Activated T-helper 9 cell treated with anti-CD3 and anti-CD28 coated beads, Interleukin-2, amount 50 U/mL, for 16 hours (primary cell): ENCODE data around the gene ECE1.
"Not testable (repeated sequence)": the region's sequence is repeated elsewhere in the genome, so short reads cannot be mapped to it uniquely, and the experiment has no call there.

Source experiments
- DNase-seq: peaks from one replicate; pipeline ENCODE4 v3.0.0-alpha.2; 2020; ENCODE audit warnings: low read depth

ECE1 gene

DNA sequence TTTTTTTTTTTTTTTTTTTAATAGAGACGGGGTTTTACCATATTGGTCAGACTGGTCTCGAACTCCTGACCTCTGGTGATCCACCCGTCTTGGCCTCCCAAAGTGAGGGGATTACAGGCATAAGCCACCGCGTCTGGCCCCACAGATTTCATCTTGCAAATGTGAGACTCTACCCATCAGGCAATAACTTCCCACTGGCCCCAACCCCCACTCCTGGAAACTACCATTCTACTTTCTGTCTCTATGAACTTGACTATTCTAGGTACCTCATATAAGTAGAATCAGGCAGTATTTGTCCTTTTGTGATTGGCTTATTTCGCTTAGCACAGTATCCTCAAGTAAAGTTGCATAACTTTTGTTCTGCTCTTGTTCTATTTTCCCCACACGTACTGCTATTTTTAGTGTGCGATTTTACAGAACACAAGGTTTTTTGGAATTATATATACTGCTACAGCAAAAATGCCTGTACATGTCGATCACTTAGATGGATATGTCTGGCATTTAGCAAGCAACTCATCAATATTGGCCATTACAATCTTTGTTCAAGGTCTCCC is 40.2 kb downstream of the ECE1 start:
- no peak for DNase-seq

DNA sequence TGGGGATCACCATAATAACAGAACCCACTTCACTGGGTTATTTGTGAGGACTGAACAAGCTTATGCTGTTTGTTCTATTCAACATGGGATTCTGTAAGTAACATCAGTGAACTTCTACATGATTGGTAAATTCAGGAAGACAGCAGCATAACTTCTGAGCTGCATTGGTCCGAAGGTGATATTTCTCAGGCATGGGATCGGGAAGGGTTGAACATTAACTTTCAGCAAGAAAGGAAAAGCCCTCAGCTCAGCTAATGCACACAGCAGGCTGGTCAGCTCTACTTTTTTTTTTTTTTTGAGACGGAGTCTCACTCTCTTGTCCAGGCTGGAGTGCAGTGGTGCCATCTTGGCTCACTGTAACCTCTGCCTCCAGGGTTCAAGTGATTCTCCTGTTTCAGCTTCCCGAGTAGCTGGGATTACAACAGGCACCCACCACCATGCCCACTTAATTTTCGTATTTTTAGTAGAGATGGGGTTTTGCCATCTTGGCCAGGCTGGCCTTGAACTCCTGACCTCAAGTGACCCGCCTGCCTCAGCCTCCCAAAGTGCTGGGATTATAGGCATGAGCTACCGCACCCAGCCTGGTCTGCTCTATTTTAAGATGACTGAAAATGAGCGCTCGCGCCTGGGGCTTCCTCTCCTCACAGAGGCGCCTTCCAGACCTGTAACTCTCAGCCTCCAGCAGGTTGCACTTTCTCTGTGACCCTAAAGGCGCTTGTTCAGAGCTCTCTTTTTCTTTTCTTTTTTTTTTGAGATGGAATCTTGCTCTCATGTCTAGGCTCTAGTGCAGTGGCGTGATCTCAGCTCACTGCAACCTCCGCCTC is 42.2 kb downstream of the ECE1 start:
- DNase-seq: no peak

GRCh38 chr1:21246905-21247642 is 43.2 kb downstream of the ECE1 start:
- DNase-seq: no peak

- DNase-seq: no peak
These were observed 44.5 kb downstream of the ECE1 start for GRCh38 chr1:21245688-21246229.

GRCh38 chr1:21244986-21245687 is 45.1 kb downstream of the ECE1 start:
- DNase-seq: no peak

GRCh38 chr1:21244154-21244553 is 46.1 kb downstream of the ECE1 start:
- no peak for DNase-seq

DNA sequence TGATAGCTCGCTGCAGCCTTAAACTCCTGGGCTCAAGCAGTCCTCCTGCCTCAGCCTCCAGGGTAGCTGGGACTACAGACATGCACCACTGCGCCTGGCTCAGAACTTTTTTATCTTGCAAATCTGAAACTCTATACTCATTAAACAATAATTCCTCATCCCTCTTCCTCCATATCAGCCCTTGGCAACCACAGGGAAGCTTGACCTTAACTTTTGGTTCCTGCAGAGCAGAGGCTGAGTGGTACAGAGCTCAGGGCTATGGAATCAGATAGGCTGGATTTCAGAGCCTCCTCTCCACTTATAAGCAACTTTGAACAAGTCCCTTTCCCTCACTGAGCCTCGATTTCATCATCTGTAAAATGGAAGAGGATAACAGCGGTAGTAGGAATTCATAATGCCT is 47.4 kb downstream of the ECE1 start:
- DNase-seq: no peak

DNA sequence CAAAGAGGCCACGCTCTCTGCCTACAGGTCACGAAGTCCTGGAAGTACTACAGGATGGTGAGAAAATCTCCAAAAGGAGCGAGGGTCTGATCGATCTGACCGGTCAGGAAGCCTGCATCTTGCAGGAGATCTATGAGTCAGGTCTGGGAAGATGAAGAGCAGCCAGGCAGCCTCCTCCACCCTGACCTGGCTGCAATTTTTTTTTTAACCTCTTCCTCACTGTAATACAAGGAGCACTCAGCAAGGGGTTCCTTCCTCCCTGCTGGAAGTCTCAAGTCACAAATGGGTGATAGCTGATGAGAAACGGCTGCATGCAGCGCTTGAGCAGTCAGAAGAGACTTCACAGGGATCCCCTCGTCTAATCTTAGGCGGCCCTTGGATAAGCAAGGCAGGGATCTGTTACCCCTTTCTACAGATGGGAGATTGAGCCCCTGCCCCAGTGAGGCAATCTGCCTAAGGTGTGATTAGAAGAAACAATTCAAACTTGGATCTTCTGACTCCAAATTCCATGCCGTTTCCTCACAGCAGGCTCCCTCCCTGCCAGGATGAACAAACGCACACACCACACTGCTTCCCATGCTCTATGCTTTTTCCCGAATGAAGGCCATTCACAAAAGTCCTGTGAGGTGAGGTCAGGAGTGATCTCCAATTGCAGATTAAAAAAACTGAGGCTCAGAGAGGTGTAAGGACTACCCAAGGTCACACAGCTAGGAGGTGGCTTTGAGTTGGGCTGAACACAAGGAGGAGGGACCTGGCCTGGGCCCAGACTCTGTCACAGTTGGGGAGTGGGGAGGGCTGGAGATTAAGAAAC is 48.3 kb downstream of the ECE1 start:
- DNase-seq: no peak

- DNase-seq: no peak
These were observed 49.6 kb downstream of the ECE1 start for GRCh38 chr1:21240706-21241105.

DNA sequence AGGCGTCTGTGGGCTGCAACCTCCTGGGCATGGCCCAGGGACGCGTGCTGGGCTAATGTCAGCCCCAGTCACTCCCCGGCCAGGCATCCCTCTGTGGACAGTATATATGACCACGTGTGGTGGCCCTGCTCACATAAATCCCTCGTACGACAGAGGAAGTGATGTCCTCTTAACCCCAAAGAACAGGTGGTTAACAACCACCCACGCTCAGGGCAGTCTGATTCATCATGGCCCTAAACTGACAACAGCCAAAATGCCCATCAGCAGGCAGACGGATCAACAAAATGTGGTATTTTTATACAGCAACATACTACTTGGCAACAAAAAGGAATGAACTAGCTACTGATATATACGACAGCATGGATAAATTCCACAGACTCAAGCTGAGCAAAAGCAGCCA is 51.0 kb downstream of the ECE1 start:
- DNase-seq: no peak

- no peak for DNase-seq
These were observed 52.0 kb downstream of the ECE1 start for GRCh38 chr1:21238141-21238800.

GRCh38 chr1:21237446-21238088 is 52.7 kb downstream of the ECE1 start:
- no peak for DNase-seq

DNA sequence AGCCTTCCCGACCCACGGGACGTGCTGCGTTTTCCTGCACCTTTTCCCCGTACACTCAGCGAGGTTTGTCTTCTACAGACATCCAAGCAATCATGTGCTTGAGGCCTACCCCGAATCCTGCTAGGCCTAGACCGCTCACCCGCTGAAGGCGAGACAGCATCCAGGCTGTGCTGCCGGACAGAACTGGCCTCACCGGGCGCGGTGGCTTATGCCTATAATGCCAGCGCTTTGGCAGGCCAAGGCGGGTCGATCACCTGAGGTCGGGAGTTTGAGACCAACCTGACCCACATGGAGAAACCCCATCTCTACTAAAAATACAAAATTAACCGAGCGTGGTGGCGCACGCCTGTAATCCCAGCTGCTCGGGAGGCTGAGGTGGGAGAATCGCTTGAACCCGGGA is 54.1 kb downstream of the ECE1 start:
- DNase-seq: no peak

- DNase-seq: no peak
These were observed 55.5 kb downstream of the ECE1 start for GRCh38 chr1:21234779-21235178.

GRCh38 chr1:21233490-21233889 is 56.8 kb downstream of the ECE1 start:
- no peak for DNase-seq

- DNase-seq: no peak
These were observed 58.2 kb downstream of the ECE1 start for GRCh38 chr1:21232044-21232443.

GRCh38 chr1:21229246-21230000 is 60.8 kb downstream of the ECE1 start:
- DNase-seq: no peak

GRCh38 chr1:21228224-21228623 is 62.0 kb downstream of the ECE1 start:
- not testable (repeated sequence) for DNase-seq

DNA sequence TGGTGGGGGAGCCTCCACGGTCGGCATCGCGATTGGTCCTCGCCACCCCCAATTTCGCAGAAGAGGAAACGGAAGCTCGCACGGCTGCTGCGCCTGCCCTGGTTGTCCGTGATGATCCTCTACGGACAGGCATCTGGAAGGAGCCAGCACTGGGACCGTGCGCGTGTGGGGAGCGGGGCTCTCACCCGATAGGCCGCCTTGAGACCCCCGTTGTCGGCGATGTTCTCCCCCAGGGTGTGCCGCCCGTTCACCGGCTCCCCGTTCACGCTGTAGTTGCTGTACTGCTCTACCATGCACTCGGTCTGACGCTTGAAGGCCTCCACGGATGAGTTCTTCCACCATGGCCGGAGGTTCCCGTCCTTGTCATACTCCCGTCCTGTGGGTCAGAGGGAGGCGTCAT is 65.2 kb downstream of the ECE1 start:
- no peak for DNase-seq

- DNase-seq: no peak
These were observed 69.4 kb downstream of the ECE1 start for GRCh38 chr1:21220815-21221214.
